ENCODE data around the gene AGBL5.

Gene AGBL5

GRCh38 chr2:27024188-27024587, 27.3 kb upstream of the AGBL5 start:
- no peak for DNase-seq

- DNase-seq: no peak
Observed at GRCh38 chr2:27024812-27025211, 26.7 kb upstream of the AGBL5 start.

- DNase-seq: no peak
Observed at GRCh38 chr2:27025281-27025800, 26.1 kb upstream of the AGBL5 start.

GRCh38 chr2:27025861-27026851, 25.3 kb upstream of the AGBL5 start:
- no peak for DNase-seq

- no peak for DNase-seq
Observed at GRCh38 chr2:27027211-27027651, 24.2 kb upstream of the AGBL5 start.

- no peak for DNase-seq
Observed at GRCh38 chr2:27029051-27029450, 22.4 kb upstream of the AGBL5 start.

GRCh38 chr2:27032495-27033252, 18.8 kb upstream of the AGBL5 start, which contains the start of gene TMEM214:
TSS of gene TMEM214 (plus strand) at chr2:27032965. CDS start at chr2:27033016, 51 bp downstream.
- DNase-seq: peak; percentile 62

GRCh38 chr2:27033253-27033852, 18.1 kb upstream of the AGBL5 start:
- DNase-seq: no peak

GRCh38 chr2:27038012-27038411, 13.5 kb upstream of the AGBL5 start:
- no peak for DNase-seq

- DNase-seq: no peak
Observed at GRCh38 chr2:27038631-27039339, 12.7 kb upstream of the AGBL5 start.

- DNase-seq: no peak
Observed at GRCh38 chr2:27039426-27039825, 12.0 kb upstream of the AGBL5 start.

GRCh38 chr2:27039871-27040270, 11.6 kb upstream of the AGBL5 start:
- DNase-seq: no peak

- no peak for DNase-seq
Observed at GRCh38 chr2:27040282-27040681, 11.2 kb upstream of the AGBL5 start.

GRCh38 chr2:27041752-27042151, 9.7 kb upstream of the AGBL5 start:
- no peak for DNase-seq

- no peak for DNase-seq
Observed at GRCh38 chr2:27042159-27042661, 9.3 kb upstream of the AGBL5 start.

GRCh38 chr2:27042985-27043634, 8.4 kb upstream of the AGBL5 start:
- DNase-seq: no peak

- no peak for DNase-seq
Observed at GRCh38 chr2:27049422-27050280, 1.8 kb upstream of the AGBL5 start.

- peak; percentile 87 for DNase-seq
Observed at GRCh38 chr2:27050281-27050995, 1.0 kb upstream of the AGBL5 start.

GRCh38 chr2:27051902-27052645, 606 bp downstream of the AGBL5 start:
- no peak for DNase-seq

Measured in amniotic stem cell (primary cell).